ENCODE results near the gene SNX9.

The SNX9 gene

DNA sequence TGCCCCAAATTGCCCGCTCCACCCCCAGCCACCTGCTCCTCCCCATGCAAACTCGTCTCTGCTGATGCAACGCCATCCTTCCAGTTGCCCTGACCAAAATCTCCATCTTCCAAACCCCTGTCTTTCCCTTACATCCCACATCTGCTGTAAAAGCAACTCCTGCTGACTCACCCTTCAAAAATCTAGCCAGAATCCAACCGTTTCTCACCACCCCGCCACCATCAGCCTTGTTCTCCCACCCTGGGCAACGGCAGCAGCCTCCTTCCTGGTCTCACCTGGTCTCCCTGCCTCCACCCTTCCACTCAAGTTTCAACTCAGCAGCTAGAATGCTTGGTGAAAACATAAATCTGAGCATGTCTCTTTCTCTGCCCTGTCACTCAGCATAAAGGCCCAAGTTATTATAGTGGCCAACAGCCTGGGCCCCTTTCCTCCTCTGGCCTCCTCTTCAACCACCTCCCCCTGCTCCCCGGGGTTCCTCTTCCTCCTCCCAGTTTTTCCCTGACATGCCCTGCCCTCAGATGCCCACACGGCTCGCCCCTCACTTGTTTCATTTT is 151.4 kb downstream of the SNX9 start:
- TF ChIP-seq JUND (IDR thresholded peaks at IDR 0.05; ENCODE audit: low read depth), result no peak
- no peak for DNase-seq (ENCODE audit: low read depth in 1 of 2, low spot score in 1 of 2)
- in situ Hi-C loops (cut with HindIII; ENCODE audit: low pct_unique_long_range_greater_than_20kb, low sequenced_read_pairs), result no loop called here

DNA sequence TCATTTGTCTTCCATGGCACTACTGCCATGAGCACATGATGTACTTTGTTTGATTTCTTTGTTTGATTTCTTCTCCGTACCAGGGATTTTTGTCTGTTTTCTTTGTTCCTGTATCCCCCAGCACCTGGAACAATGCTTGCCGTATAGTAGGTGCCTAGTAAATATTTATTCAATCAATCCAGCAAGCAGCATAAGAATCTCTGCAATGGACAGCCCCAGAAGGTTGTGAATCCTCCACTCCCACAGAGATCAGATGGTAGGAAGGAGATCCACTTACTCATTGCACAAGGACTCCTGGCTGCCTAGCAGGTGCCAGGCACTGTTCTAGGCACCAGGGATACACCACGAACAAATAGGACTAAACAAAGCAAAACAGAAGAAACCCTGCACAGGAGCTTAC is 151.9 kb downstream of the SNX9 start:
- TF ChIP-seq JUND (IDR thresholded peaks at IDR 0.05; ENCODE audit: low read depth), result no peak
- no peak for DNase-seq (ENCODE audit: low read depth in 1 of 2, low spot score in 1 of 2)
- in situ Hi-C loops (cut with HindIII; ENCODE audit: low pct_unique_long_range_greater_than_20kb, low sequenced_read_pairs), result no loop called here

DNA sequence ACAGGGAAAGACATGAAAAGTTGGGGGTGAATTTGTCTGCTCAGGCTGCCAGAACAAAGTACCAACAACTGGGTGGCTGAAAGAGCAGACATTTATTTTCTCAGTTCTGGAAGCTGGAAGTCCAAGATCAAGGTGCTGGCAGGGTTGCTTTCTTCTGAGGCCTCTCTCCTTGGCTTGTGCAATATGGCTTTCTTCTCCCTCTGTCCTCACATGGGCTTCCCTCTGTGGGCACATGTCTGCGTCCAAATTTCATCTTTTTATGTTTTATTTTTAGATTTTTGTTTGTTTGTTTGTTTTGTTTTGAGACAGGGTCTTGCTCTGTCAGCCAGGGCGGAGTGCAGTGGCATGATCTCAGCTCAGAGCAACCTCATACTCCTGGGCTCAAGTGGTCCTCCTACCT is 152.4 kb downstream of the SNX9 start:
- DNase-seq (ENCODE audit: low read depth in 1 of 2, low spot score in 1 of 2), result no peak
- no peak for TF ChIP-seq JUND (IDR thresholded peaks at IDR 0.05; ENCODE audit: low read depth)
- in situ Hi-C loops (cut with HindIII; ENCODE audit: low pct_unique_long_range_greater_than_20kb, low sequenced_read_pairs), result no loop called here

DNA sequence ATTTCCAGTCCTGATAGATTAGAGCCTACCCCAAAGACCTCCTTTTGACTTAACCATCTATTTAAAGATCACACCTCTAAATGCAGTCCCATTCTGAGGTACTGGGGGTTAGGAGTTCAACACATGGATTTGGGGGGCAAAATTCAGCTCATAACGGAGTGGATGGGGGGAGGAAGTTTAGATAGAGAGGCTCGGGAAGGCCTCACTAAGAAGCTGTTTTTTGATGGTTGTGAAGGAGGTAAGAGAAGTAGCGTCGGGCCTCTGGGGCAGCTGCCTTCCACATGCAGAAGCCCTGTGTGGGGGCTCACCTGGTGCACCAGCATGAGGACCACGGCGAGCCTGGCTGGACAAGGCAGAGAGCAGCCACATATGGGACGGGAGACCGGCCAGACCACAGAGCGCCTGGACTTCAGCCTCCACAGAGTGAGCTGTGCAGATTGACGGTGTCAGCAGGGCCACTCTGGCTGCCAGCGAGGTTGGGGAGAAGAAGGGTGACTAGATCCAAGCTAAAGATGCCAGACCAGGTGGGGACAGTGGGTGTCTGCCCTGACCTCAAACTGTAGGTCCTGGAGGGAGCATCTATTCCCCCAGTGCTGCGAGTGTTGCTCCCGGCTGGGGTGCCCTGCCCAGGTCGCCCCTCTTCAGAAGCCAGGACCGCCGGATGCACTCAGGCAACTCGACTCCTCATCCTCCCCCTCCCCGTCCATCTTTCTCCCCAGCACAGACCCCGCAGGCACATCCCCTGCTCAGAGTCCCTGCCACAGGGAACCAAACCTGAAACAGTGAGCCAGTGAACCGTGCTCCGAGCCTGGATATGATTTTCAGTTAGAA is 153.5 kb downstream of the SNX9 start:
- no peak for TF ChIP-seq JUND (IDR thresholded peaks at IDR 0.05; ENCODE audit: low read depth)
- DNase-seq (ENCODE audit: low read depth in 1 of 2, low spot score in 1 of 2), result no peak
- in situ Hi-C loops (cut with HindIII; ENCODE audit: low pct_unique_long_range_greater_than_20kb, low sequenced_read_pairs), result no loop called here

DNA sequence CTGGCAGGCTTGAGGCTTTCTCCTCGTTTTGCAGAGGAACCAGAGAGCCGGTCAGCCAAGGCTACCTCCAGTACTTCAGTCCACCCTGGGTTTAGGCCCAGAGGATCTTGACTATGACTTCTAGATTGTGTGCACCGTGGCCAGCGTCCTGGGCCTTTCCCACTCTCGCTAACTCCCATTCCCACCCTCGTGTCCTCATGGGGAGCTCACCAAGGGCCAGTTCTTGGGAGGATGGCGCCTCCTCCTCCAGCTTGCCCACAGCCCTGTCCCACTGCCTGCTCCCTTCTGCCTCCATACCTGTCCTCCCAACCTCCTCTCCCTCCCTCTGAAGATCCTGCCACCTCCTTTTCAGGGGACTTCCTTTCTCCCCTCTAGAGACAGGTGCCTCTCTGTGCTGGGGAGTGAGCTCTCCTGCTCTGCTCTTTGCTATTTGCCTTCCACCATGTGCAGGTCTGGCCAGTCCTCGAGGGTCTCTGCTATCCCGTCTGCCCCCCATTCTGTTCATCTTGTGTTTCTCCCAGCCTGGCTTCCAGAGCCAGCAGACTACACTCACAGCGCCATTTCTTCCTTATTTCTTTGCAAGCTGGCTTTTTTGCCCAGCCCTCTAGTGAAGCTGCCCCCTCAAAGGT is 154.2 kb downstream of the SNX9 start:
- TF ChIP-seq JUND (IDR thresholded peaks at IDR 0.05; ENCODE audit: low read depth), result no peak
- no peak for DNase-seq (ENCODE audit: low read depth in 1 of 2, low spot score in 1 of 2)
- in situ Hi-C loops (cut with HindIII; ENCODE audit: low pct_unique_long_range_greater_than_20kb, low sequenced_read_pairs), result no loop called here

DNA sequence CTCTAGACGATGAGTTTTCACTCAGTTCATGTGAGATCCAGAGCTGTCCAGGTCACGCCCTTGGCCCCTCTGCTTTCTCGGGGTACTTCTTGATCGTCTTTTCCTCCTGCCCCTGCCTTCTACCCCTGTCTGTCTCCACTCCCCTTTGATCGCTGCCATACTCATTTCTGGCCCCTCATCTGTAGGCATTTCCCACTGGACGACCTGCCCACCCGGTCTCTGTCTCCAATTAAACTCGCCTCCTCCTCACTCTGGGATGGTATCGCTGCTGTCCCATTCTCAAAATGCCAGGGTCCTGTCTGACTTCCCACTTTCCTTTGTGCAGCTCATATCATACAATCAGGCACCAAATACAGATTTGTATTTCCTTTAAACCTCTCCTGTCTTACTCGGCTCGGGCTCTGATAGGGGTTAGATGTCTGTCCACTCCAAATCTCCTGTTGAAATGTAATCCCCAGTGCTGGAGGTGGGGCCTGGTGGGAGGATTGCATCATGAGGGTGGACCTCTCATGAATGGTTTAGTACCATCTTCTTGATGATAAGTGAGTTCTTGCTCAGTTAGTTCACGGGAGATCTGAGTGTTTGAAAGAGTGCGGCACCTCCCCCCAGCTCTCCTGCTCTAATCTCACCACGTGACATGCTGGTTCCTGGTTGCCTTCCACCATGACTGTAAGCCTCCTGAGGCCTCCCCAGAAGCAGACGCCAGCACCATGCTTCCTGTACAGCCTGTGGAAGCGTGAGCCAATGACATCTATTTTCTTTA is 155.2 kb downstream of the SNX9 start:
- in situ Hi-C loops (cut with HindIII; ENCODE audit: low pct_unique_long_range_greater_than_20kb, low sequenced_read_pairs), result no loop called here

DNA sequence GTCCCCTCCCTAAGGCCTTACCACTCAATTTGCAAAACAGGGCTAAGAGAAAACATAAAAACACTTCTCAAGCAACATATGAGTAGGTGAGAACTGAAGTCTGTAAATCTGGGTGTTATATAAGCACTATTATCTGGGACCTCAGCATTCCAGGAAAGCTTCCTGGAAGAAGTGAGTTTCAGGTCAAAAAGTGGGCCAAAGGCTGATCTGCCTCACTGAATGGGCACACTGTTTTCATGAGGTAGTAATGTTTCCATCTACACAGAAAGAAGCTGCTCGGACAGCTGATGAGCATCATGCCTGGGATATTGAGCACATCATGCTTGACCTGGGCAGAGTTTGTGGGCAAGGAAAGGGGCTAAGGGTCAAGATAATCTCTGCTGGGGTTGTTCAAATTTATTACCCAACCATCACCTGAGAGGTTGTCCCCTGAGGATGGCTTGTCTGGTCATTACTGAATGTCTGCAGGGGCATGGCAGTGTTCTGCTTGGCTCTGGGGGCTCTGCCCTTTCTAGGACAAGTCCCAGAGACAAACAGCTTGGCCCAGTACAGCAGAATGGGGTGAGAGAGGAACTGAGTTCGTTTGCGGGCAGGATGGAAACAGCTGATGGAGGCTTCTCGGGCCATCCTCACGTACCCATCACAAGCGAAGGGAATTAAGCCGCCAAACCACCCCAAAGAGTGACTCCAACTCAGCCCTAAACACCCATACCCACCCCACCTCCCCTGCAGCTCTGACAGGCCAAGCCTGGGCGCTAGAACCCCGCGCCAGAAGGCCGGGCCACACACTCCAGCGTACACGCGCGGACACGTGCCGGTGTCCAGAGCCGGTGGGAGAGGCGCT is 157.5 kb downstream of the SNX9 start:
- TF ChIP-seq JUND (IDR thresholded peaks at IDR 0.05; ENCODE audit: low read depth), result no peak
- in situ Hi-C loops (cut with HindIII; ENCODE audit: low pct_unique_long_range_greater_than_20kb, low sequenced_read_pairs), result no loop called here

More for the DNA sequence above, 155.2 kb downstream of the SNX9 start:
- no peak for DNase-seq (ENCODE audit: low read depth in 1 of 2, low spot score in 1 of 2)
- no peak for TF ChIP-seq JUND (IDR thresholded peaks at IDR 0.05; ENCODE audit: low read depth)

DNA sequence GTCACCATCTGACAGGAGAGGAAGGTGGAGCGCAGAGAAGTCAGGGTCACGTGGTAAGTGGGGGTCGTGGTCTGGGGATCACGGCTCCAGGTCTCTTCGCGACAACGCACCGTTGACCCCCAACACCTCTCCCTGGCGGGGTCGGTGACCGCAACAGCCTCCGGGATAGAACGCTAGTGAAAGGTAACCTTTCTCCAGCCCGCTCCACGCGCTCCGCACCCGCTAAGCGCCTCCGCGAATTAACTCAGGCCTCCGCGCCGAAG is 158.0 kb downstream of the SNX9 start:
- DNase-seq (ENCODE audit: low read depth in 1 of 2, low spot score in 1 of 2), result no peak
- no peak for TF ChIP-seq JUND (IDR thresholded peaks at IDR 0.05; ENCODE audit: low read depth)
- in situ Hi-C loops (cut with HindIII; ENCODE audit: low pct_unique_long_range_greater_than_20kb, low sequenced_read_pairs), result no loop called here

More for the DNA sequence above, 157.5 kb downstream of the SNX9 start:
- no peak for DNase-seq (ENCODE audit: low read depth in 1 of 2, low spot score in 1 of 2)

DNA sequence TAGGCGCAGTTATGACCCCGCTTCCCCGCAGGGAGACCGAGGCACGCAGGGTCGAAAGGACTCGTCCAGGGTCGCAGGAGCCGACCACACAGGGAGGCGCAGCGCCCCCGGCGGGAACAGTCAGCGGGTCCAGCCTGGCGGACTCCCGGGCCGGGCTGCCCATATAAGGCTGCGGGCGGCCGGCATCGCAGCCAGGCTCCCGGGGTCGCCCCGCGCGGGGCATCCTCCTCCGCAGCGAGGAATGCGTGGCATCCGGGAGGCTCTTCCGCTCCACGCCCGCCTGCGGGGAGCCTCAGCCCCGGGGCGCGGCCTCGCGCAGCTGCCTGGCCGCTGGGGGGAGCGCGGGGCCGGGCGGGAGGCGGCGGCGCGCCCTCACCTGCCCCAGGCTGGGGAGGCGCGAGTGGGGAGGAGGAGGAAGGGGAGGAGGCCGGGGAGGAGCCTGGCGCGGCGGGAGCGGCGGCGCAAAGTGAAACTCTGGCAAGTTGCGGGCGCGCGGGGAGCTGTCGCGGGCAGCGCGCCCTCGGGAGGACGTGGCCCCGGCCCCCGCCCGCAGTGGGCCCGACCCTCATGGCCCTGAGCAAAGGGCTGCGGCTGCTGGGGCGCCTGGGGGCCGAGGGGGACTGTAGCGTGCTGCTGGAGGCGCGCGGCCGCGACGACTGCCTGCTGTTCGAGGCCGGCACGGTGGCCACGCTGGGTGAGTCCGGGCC is 158.5 kb downstream of the SNX9 start, which contains the start of gene SYNJ2:
Gene SYNJ2 (plus strand): TSS at position 469 of the 707 bp plus-strand sequence. CDS start 99 bp downstream, at position 568.
- peak; percentile 66 to 88 for DNase-seq (ENCODE audit: low read depth in 1 of 2, low spot score in 1 of 2)
- in situ Hi-C loops (cut with HindIII; ENCODE audit: low pct_unique_long_range_greater_than_20kb, low sequenced_read_pairs), result no loop called here
- no peak for TF ChIP-seq JUND (IDR thresholded peaks at IDR 0.05; ENCODE audit: low read depth)

DNA sequence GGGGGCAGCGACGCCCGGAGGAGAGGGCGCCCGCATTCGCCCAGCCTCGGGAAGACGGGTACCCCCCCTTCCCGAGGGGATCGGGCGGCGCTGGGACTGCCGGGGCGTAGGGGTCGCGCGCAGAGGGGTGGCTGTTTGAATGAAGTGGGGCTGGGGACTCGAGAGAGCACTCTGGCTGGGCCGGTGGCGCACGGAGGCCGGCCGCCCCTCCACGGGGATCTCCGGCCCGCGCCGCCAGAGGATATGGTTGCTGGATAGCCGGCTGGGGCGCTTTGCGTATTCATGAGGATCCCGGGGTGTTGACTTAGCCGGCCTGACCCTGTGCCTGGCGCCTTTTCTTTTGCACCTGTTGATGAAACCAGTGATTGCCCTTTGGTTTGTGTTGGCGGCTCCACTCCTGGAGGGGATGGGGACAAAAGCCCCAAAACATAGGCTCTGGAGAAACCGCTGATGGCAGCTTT is 159.1 kb downstream of the SNX9 start:
- in situ Hi-C loops (cut with HindIII; ENCODE audit: low pct_unique_long_range_greater_than_20kb, low sequenced_read_pairs), result no loop called here
- TF ChIP-seq JUND (IDR thresholded peaks at IDR 0.05; ENCODE audit: low read depth), result no peak
- DNase-seq (ENCODE audit: low read depth in 1 of 2, low spot score in 1 of 2), result peak in 1 of 2 experiments; percentile 67
